Heart right ventricle (tissue), 16 donors: ENCODE results near the gene RTEL1. TPM values are rescaled to one million over a fixed set of nuclear protein-coding genes. Genes with fewer than 3 reads are reported as not detected.
"Not testable (repeated sequence)": the region's sequence is repeated elsewhere in the genome, so short reads cannot be mapped to it uniquely, and the experiment has no call there.

Experiments used
- ATAC-seq, 8 donors: fragments of 200-7000 bp; cut with Tn5 transposase; one replicate each; pipeline ENCODE4 v1.9.1; 2020; ENCODE audit warnings: mild to moderate bottlenecking in 8 of 8, moderate library complexity in 8 of 8, moderate number of reproducible peaks in 1 of 8
- DNase-seq, 2 donors: peaks; one replicate each; pipeline ENCODE4 v3.0.0-alpha.2; 2020
- H3K27ac ChIP-seq, 10 donors: fragments of 200-600 bp; sonication (generic) in 2 of 10; one replicate each; pipeline versions ENCODE4 v1.5.0 to v1.8.0; 2020 to 2022; ENCODE audit warnings: mild to moderate bottlenecking in 3 of 10
- H3K27me3 ChIP-seq, 7 donors: fragments of 200-600 bp; one replicate each; pipeline ENCODE4 v1.8.0; 2021 to 2022; ENCODE audit warnings: mild to moderate bottlenecking in 2 of 7
- H3K36me3 ChIP-seq, 9 donors: fragments of 200-600 bp; sonication (generic) in 1 of 9; one replicate each; pipeline versions ENCODE4 v1.5.0 to v1.8.0; 2020 to 2022; ENCODE audit warnings: mild to moderate bottlenecking in 2 of 9
- H3K4me1 ChIP-seq, 9 donors: fragments of 200-600 bp; sonication (generic) in 1 of 9; one replicate each; pipeline versions ENCODE4 v1.5.0 to v1.8.0; 2020 to 2022; ENCODE audit warnings: mild to moderate bottlenecking in 4 of 9
- H3K4me3 ChIP-seq, 10 donors: fragments of 200-600 bp; sonication (generic) in 2 of 10; one replicate each; pipeline versions ENCODE4 v1.5.0 to v1.8.0; 2020 to 2022; ENCODE audit warnings: mild to moderate bottlenecking in 7 of 10, moderate library complexity in 2 of 10
- H3K9me3 ChIP-seq, 11 donors: fragments of 200-600 bp in 10 of 11; sonication (generic) in 2 of 11; one replicate each; pipeline versions ENCODE4 v1.5.0 to v1.8.0; 2013 to 2022; ENCODE audit warnings: mild to moderate bottlenecking in 2 of 11, control low read depth in 1 of 11, moderate library complexity in 1 of 11
- CTCF ChIP-seq, 9 donors: fragments of 200-600 bp; sonication (generic) in 2 of 9; IDR thresholded peaks; one replicate each; pipeline versions ENCODE4 v1.5.0 to v1.8.0; 2021 to 2022; ENCODE audit warnings: antibody characterized with exemption in 9 of 9, mild to moderate bottlenecking in 5 of 9, moderate library complexity in 1 of 9
- WGBS, 2 donors: extraction: QIAGEN DNeasy Blood & Tissue Kit; methylation state at CpG; one replicate each; pipeline ENCODE4 v1.1.7; 2013; ENCODE audit warnings: inconsistent platforms in 1 of 2; 5-methylcytosine and 5-hydroxymethylcytosine counted together
- intact Hi-C, 10 donors: fragments of 100-400 bp; cut with DNase I; formaldehyde crosslinking; loops; one replicate each; pipeline versions ENCODE4 v1.11.1 to v1.14.2; 2022
- polyA plus RNA-seq, 2 donors: library from polyadenylated mRNA; stranded (reverse); fragments of 200-250 nt; gene quantifications; one replicate each; pipeline ENCODE4 v1.2.3, GENCODE V29; 2013
- total RNA-seq, 10 donors: library from RNA; stranded (reverse); fragmentation: NEBNext Ultra II Directional in 3 of 10; extraction: Animal tissue kit (Norgen Biotek cat#: 25700) in 3 of 10; gene quantifications; one replicate each; pipeline versions ENCODE4 v1.2.1 to v1.2.4, GENCODE V29; 2021 to 2023
- donor health status: Arrhythmogenic right ventricular cardiomyopathy.
- donor health status: ischemic (EF 13 %, LVEDD 7.1; RV severe dilation, severe dysfunction).
- donor health status: healthy with polysubstance abuse.
- donor health status: DM: no; HTN: yes; CAD: no.
- donor health status: DM: no; HTN: no; CAD: no.
- donor health status: ischemic (EF 25% LVEDD 6.9; RV normal size, moderate dysfunction).
- donor health status: ischemic (EF 25% LVEDD 5.7; RV mildly dilated, moderate dysfunction).
- donor health status: healthy.
- donor health status: DM: yes; HTN: yes; CAD: no.
- donor health status: Ischemic cardiomyopathy.
- donor health status: ischemic (EF 35%, LVEDD 5.7; RV mildly dilated, moderate dysfunction).
- donor health status: nonischemic (EF 11% LVEDD 7.7; RV severe dilation, severe dysfunction).
- donor health status: DM: yes; HTN: yes; CAD: no.
- donor health status: PGD.
- donor health status: ischemic (EF 29% LVEDD 5.4; RV normal size, mild dysfunction).
- donor health status: nonischemic (EF 23%, LVEDD 6.1; RV moderate dilation, normal function).

Gene RTEL1
- total and polyA plus RNA-seq, 12 donors: 5.3 to 18.8 (median 10.3) TPM

GRCh38 chr20:63628246-63628975, 29.7 kb upstream of the RTEL1 start:
- no peak for TF ChIP-seq CTCF (IDR thresholded peaks at IDR 0.05)
- Histone ChIP-seq H3K9me3 (no peaks in the 10 kb centered on the region), H3K27ac (peak overlapping the region in 9 of 10 donors; percentile 65 to 99 (median 97)), H3K4me3 (peak overlapping the region; percentile 65 to 99 (median 92)), H3K36me3 (no peaks in the 10 kb centered on the region), H3K27me3 (no peaks in the 10 kb centered on the region), H3K4me1 (peaks cover 0 to 38% (median 24%) of the 10 kb centered on the region in 9 donors)
- ATAC-seq: peak; percentile 41 to 78 (median 67)
- intact Hi-C loops: loop anchor here in 5 of 10 donors (5.0 to 10.0 kb wide), 3 partner anchors 54 to 236 kb away; partner anchors contain the start of genes ABHD16B (in 2 of the 5), HELZ2 (in 2 of the 5) and TPD52L2 (in 2 of the 5)
- 27 to 28% methylated on average over 22 of the region's 22 CpGs for WGBS, 2 donors
- DNase-seq: peak; percentile 54 to 75

- 95% methylated on average over 6 of the region's 6 CpGs for WGBS, 2 donors
- peak overlapping the region in 9 of 10 donors; percentile 10 to 70 (median 58) for H3K27ac ChIP-seq
Observed at GRCh38 chr20:63630956-63631355, 27.2 kb upstream of the RTEL1 start.

GRCh38 chr20:63631426-63631825, 26.7 kb upstream of the RTEL1 start:
- not testable (repeated sequence) for H3K9me3 ChIP-seq, DNase-seq, H3K36me3 ChIP-seq, H3K4me3 ChIP-seq, H3K27me3 ChIP-seq
- WGBS, 2 donors: 47 to 64% methylated on average over 10 of the region's 10 CpGs
- intact Hi-C loops: loop anchor here in 1 of 10 donors (10.0 kb wide), 1 partner anchor 423 kb away; no protein-coding TSS in a partner anchor
- Histone ChIP-seq H3K27ac (peak overlapping the region in 9 of 10 donors; percentile 10 to 70 (median 58)), H3K4me1 (peaks cover 0 to 55% (median 15%) of the 10 kb centered on the region in 9 donors)
- ATAC-seq: peak in 1 of 8 donors; percentile 20

More at GRCh38 chr20:63630956-63631355, 27.2 kb upstream of the RTEL1 start:
- DNase-seq, H3K4me3 ChIP-seq, ATAC-seq, H3K27me3 ChIP-seq, H3K36me3 ChIP-seq, H3K9me3 ChIP-seq: not testable (repeated sequence)
- H3K4me1 ChIP-seq: peaks cover 0 to 51% (median 16%) of the 10 kb centered on the region in 9 donors
- intact Hi-C loops: loop anchor here in 1 of 10 donors (10.0 kb wide), 1 partner anchor 424 kb away; no protein-coding TSS in a partner anchor

GRCh38 chr20:63633732-63634131, 24.4 kb upstream of the RTEL1 start:
- Histone ChIP-seq H3K4me1 (peaks cover 0 to 63% (median 11%) of the 10 kb centered on the region in 9 donors), H3K27ac (peak overlapping the region in 1 of 10 donors; percentile 65), H3K9me3 (no peaks in the 10 kb centered on the region), H3K27me3 (no peaks in the 10 kb centered on the region), H3K4me3 (no peak overlapping the region), H3K36me3 (no peaks in the 10 kb centered on the region)
- intact Hi-C loops: loop anchor here in 1 of 10 donors (10.0 kb wide), 1 partner anchor 421 kb away; no protein-coding TSS in a partner anchor
- no peak for TF ChIP-seq CTCF (IDR thresholded peaks at IDR 0.05)
- no peak for ATAC-seq
- no peak for DNase-seq
- 86 to 89% methylated on average over 9 of the region's 9 CpGs for whole genome bisulfite sequencing, 2 donors

GRCh38 chr20:63635431-63636141, 22.5 kb upstream of the RTEL1 start:
- peaks cover 0 to 72% (median 14%) of the 10 kb centered on the region in 9 donors for H3K4me1 ChIP-seq

More at GRCh38 chr20:63635431-63636141, 22.5 kb upstream of the RTEL1 start:
- DNase-seq (no peak), ATAC-seq (peak in 1 of 8 donors; percentile 31)
- WGBS, 2 donors: 86% methylated on average over 15 of the region's 15 CpGs
- intact Hi-C loops: loop anchor here in 1 of 10 donors (10.0 kb wide), 1 partner anchor 419 kb away; no protein-coding TSS in a partner anchor
- Histone ChIP-seq H3K36me3 (no peaks in the 10 kb centered on the region), H3K27ac (peak overlapping the region in 2 of 10 donors; percentile 29 to 87), H3K27me3 (no peaks in the 10 kb centered on the region), H3K9me3 (no peaks in the 10 kb centered on the region), H3K4me3 (no peak overlapping the region)
- TF ChIP-seq CTCF (IDR thresholded peaks at IDR 0.05): no peak
